Measurements from ENCODE around the gene TUBG1. TPM values are rescaled to one million over a fixed set of nuclear protein-coding genes. Genes with fewer than 3 reads are reported as not detected.
A peak's percentile ranks its signal among the peaks of the same experiment; 100 is the strongest.
"Not testable (repeated sequence)": the region's sequence is repeated elsewhere in the genome, so short reads cannot be mapped to it uniquely, and the experiment has no call there.

The TUBG1 gene
- total RNA-seq, 2 donors from 2014 or later, result 45.3 to 54.8 TPM

DNA sequence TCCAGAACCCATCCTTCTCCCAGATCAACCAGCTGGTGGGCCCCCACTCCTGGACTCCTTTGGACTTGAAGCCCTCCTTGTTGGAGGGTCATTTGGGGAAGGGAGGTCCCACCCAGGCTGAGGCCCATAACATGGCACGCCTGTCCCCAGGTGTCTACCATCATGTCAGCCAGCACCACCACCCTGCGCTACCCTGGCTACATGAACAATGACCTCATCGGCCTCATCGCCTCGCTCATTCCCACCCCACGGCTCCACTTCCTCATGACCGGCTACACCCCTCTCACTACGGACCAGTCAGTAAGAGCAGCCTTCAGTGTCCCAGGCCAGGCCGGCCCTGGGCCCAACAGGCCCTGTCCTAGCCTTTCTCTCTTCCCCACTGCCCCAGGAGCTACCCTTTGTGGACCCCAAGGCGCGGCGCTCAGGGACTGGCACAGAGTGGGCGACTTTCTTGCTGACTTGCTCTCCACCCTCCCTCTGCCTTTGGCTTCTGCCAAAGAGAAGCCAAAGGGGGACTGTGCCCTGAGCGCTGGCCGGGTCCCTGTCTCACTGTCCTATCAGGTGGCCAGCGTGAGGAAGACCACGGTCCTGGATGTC lies 4.3 kb downstream of the TUBG1 start:
- intact Hi-C loops (cut with DNase I), result no loop called here
- no peak for DNase-seq
- ATAC-seq, result no peak

GRCh38 chr17:42617956-42618431 lies 8.5 kb downstream of the TUBG1 start:
- DNase-seq (no peak), ATAC-seq (peak in 1 of 2 donors; percentile 9)
- intact Hi-C loops (cut with DNase I), result loop anchor here in 1 of 2 donors (5.0 kb wide), 1 partner anchor 34 kb away; no protein-coding TSS in a partner anchor

DNA sequence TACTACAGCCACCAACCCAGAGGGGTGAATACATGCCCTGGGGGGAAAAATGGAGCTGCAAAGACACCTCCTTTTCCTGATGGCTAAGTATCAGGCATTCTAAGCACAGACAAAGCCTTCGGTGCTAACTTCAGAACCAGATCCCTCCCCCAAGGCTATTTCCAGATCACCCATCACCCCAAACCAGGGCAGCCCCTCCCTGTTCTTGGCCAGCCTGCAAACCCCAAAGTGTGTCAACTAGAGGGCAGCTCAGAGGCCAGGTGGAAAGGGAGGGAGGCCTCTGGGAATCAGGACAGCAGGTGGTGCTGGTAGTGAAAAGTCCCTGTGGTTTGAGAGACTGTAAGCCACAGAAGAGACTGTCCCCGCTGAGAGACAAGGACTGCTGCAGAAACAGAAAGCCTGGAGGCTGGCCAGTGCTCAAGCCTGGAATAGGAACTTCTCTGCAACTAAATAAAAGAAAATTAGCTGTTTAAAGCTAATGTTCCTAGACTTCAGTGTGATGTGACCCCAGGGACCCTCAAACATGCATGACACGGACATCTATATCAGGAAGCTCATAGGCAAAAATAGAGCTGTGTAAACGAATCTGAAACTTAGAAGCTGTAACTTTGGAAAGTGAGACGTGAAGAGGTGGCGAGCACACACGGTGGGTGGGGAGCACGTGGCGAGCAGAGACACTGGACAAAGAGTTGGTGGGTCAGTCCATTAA lies 9.1 kb downstream of the TUBG1 start:
- peak; percentile 40 for DNase-seq
- ATAC-seq, result peak; percentile 84 to 94
- intact Hi-C loops (cut with DNase I), result loop anchor here in 1 of 2 donors (5.0 kb wide), 1 partner anchor 34 kb away; no protein-coding TSS in a partner anchor

GRCh38 chr17:42621987-42622386 lies 12.5 kb downstream of the TUBG1 start:
- ATAC-seq; intact Hi-C loops (cut with DNase I); DNase-seq: not testable (repeated sequence)

DNA sequence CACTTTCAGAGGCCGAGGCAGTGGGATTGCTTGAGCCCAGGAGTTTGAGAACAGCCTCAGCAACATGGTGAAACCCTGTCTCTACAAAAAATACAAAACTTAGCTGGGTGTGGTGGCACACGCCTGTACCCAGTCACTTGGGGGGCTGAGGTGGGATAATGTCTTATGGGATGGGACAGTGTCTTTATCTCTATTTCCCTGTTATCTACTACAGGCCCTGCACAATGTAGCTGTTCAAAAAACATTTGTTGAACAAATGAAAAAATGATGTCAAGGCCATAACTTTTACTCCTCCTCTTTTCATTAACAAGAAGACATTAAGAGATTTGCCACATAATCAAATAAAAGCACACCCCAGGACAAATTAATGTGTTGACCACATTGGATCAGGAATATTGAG lies 13.8 kb downstream of the TUBG1 start:
- no peak for ATAC-seq
- no peak for DNase-seq
- intact Hi-C loops (cut with DNase I), result no loop called here

GRCh38 chr17:42623732-42624596 lies 14.5 kb downstream of the TUBG1 start:
- intact Hi-C loops (cut with DNase I), result no loop called here
- no peak for DNase-seq
- ATAC-seq, result peak in 1 of 2 donors; percentile 55

DNA sequence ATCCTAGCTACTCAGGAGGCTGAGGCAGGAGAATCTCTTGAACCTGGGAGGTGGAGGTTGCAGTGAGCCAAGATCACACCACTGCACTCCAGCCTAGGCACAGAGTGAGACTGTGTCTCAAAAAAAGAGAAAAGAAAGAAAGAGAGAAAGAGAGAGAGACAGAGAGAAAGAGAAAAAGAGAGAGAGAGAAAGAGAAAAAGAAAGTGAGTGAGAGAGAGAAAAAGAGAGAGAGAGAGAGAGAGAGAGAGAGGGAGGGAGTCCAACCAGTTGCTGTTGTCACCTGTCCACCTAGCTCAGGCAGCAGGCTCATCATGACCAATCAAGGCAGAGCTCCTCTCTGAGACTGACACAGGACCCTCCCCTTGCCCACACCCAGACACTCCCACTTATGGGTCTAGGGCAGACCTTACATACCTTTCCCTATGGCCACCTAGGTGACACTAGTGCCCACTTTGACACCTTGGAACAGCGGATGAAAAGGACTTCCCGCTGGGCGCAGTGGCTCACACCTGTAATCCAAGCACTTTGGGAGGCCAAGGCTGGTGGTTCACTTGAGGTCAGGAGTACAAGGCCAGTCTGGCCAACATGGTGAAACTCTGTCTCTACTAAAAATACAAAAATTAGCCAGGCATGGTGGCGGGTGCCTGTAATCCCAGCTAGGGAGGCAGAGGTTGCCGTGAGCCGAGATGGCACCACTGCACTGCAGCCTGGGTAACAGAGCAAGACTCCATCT lies 17.7 kb downstream of the TUBG1 start:
- DNase-seq; intact Hi-C loops (cut with DNase I); ATAC-seq: not testable (repeated sequence)

- no peak for ATAC-seq
- DNase-seq, result no peak
- intact Hi-C loops (cut with DNase I), result no loop called here
Measured at GRCh38 chr17:42629411-42630009, 20.0 kb downstream of the TUBG1 start.

DNA sequence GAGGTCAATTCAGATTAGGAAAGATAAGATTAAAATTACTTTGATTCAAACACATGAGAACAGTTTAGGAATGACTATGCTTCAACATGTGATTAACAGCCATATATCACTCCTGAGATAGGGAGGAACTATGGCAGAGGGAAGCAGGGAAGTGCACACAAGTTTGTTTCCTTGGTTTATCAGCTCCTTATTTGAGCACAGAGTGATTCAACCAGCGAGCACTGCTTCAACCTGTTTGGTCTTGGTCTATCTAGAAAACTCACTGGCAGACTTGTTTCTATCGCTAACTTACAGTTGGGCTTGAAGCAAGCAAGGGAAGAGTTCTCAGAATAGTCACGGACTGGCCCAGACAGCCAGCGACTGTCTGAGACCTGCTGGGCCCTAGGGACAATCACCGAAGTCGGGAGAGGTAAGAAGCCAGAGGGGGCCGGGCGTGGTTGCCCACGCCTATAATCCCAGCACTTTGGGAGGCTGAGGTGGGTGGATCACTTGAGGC lies 23.5 kb downstream of the TUBG1 start:
- intact Hi-C loops (cut with DNase I), result no loop called here
- ATAC-seq (no peak), DNase-seq (no peak)

DNA sequence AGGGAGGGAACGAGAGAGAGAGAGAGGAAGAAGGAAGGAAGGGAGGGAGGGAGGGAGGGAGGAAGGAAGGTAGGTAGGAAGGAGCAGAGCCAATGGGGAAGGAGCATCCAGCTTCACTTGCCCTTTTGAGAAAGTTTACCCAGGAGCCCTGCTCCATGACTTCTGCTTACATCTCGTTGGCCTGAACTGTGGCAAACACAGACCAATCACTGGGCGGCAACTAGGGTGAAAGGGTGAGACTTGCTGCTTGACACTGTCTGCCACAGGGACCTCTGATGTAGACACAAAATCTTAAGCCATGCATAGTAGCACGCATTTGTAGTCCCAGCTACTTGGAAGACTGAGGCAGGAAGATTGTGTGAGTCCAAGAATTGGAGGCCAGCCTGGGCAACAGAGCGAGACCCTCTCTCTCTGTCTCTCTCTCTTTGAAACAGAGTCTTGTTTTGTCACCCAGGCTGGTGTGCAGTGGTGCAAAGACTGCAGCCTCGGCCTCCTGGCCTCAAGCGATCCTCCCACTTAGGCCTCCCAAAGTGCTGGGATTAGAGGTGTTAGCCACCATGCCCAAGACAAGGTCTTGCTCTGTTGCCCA lies 30.1 kb downstream of the TUBG1 start:
- DNase-seq (no peak), ATAC-seq (no peak)
- intact Hi-C loops (cut with DNase I), result no loop called here

GRCh38 chr17:42640121-42640520 lies 30.6 kb downstream of the TUBG1 start:
- ATAC-seq, result no peak
- no peak for DNase-seq
- intact Hi-C loops (cut with DNase I), result no loop called here

DNA sequence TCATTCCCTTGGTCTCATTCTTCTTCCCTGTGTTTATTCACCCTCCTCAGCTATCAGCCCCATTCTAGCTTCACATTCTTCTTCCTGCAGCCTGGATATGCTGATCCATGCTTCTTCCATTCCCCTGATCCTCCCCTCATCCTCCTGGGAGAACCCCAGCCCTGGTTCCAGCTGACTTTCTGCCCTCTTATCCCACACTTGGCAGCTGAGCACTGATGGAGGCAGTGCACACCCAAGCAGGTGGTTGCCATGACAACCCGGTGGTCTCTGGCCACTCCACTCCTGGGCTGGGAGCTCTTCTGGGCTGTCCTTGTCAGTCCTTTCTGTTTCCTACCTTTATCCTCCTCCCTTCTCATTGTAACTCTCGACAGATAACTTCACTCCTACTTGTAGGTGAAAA lies 32.9 kb downstream of the TUBG1 start:
- intact Hi-C loops (cut with DNase I), result no loop called here
- ATAC-seq (no peak), DNase-seq (no peak)

GRCh38 chr17:42647778-42648177 lies 38.3 kb downstream of the TUBG1 start:
- intact Hi-C loops (cut with DNase I), result no loop called here
- ATAC-seq (no peak), DNase-seq (no peak)

DNA sequence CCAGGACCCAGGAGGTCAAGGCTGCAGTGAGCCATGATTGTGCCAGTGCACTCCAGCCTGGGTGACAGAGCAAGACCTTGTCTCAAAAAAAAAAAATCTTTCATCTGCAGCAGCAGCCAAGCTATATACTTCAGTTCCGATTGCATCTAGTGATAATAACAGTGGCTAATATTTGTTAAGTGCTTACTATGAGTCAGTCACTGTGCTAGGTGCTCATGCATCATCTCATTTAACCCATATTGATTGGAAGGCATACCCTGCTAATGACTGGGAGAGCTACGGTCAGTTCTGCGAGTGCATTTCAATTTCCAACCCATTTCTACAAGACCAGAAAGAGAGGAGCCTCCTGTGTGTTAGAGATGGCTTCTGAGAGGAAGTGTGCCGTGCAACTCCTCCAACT lies 41.9 kb downstream of the TUBG1 start:
- DNase-seq, result no peak
- intact Hi-C loops (cut with DNase I), result loop anchor here in 1 of 2 donors (5.0 kb wide), 1 partner anchor 34 kb away; no protein-coding TSS in a partner anchor
- no peak for ATAC-seq

- peak; percentile 90 to 91 for ATAC-seq
- peak; percentile 73 for DNase-seq
- intact Hi-C loops (cut with DNase I), result loop anchor here in 1 of 2 donors (5.0 kb wide), 1 partner anchor 36 kb away; no protein-coding TSS in a partner anchor
Measured at GRCh38 chr17:42653179-42654124, 44.0 kb downstream of the TUBG1 start.

DNA sequence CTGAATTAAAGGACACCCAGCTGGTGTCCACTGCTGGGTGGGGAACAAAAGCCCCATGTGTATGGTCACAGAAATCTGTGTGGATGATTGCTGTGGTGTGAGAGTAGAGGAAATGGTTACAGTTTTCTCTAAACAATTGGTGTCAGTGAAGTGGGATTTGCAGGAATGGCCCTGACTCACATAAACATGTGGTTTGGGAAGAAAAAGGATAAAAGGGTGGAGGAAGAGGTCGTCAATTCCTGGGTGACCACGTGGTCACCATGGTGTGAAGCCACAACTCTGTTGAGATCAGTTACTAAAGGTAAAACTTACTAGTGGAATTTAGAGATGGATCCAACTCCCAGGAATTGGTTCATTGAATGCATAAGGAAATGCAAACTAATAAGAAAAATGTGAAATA lies 46.0 kb downstream of the TUBG1 start:
- ATAC-seq, result no peak

More for the DNA sequence above, 46.0 kb downstream of the TUBG1 start:
- no peak for DNase-seq
- intact Hi-C loops (cut with DNase I), result no loop called here
